ACC112 (cell line): ENCODE measurements around the gene INPP5F.

Experiments
- H2AFZ ChIP-seq: fragments of 200-600 bp; sonication (generic); one replicate; pipeline ENCODE4 v1.6.0; 2017; ENCODE audit warnings: antibody characterized with exemption, low read length; ENCODE audit not compliant: unreplicated experiment
- H3K27ac ChIP-seq: fragments of 200-600 bp; sonication (generic); 2 replicates; pipeline ENCODE4 v1.5.1; 2014; ENCODE audit warnings: low read depth, mild to moderate bottlenecking, antibody characterized with exemption, low read length, moderate library complexity
- H3K27me3 ChIP-seq: fragments of 200-600 bp; sonication (generic); 2 replicates; pipeline ENCODE4 v1.6.1; 2014; ENCODE audit warnings: mild to moderate bottlenecking, antibody characterized with exemption, low read length, moderate library complexity, mixed read lengths; ENCODE audit not compliant: insufficient read depth
- H3K36me3 ChIP-seq: fragments of 200-600 bp; sonication (generic); 2 replicates; pipeline ENCODE4 v1.6.1; 2016; ENCODE audit warnings: mild to moderate bottlenecking, antibody characterized with exemption, low read length, moderate library complexity, mixed read lengths; ENCODE audit not compliant: insufficient read depth
- H3K4me1 ChIP-seq: fragments of 200-600 bp; sonication (generic); one replicate; pipeline ENCODE4 v1.6.1; 2016; ENCODE audit warnings: low read length, mixed read lengths; ENCODE audit not compliant: insufficient read depth, unreplicated experiment, control insufficient read depth
- H3K4me3 ChIP-seq: fragments of 200-600 bp; sonication (generic); 2 replicates; pipeline ENCODE4 v1.5.1; 2014; ENCODE audit warnings: mild to moderate bottlenecking, low read depth, low read length
- H3K79me2 ChIP-seq: fragments of 200-600 bp; sonication (generic); one replicate; pipeline ENCODE4 v1.6.0; 2016; ENCODE audit warnings: low read length; ENCODE audit not compliant: control insufficient read depth, unreplicated experiment, insufficient read depth

The INPP5F gene

GRCh38 chr10:119796039-119796438 is 70.2 kb downstream of the INPP5F start:
- Histone ChIP-seq H3K36me3 (no peaks in the 10 kb centered on the region), H3K27me3 (no peaks in the 10 kb centered on the region), H3K27ac (no peak overlapping the region), H2AFZ (no peak overlapping the region), H3K79me2 (no peaks in the 10 kb centered on the region), H3K4me1 (no peaks in the 10 kb centered on the region), H3K4me3 (no peak overlapping the region)

GRCh38 chr10:119801176-119801575 is 75.3 kb downstream of the INPP5F start:
- no peak overlapping the region for H3K4me3 ChIP-seq
- peaks cover 5% of the 10 kb centered on the region for H3K4me1 ChIP-seq
- H3K79me2 ChIP-seq: no peaks in the 10 kb centered on the region
- H3K36me3 ChIP-seq: peaks cover 4% of the 10 kb centered on the region; the same call in 1 of the 2 replicates
- H3K27me3 ChIP-seq: no peaks in the 10 kb centered on the region
- no peak overlapping the region for H2AFZ ChIP-seq
- no peak overlapping the region for H3K27ac ChIP-seq

GRCh38 chr10:119801998-119802538 is 76.2 kb downstream of the INPP5F start:
- Histone ChIP-seq H2AFZ (no peak overlapping the region), H3K79me2 (no peaks in the 10 kb centered on the region), H3K4me1 (peaks cover 5% of the 10 kb centered on the region), H3K27ac (no peak overlapping the region), H3K36me3 (peaks cover 4% of the 10 kb centered on the region; the same call in 1 of the 2 replicates), H3K27me3 (no peaks in the 10 kb centered on the region), H3K4me3 (no peak overlapping the region)

- peaks cover 4% of the 10 kb centered on the region; the same call in 1 of the 2 replicates for H3K36me3 ChIP-seq
- H3K27ac ChIP-seq: no peak overlapping the region
- no peaks in the 10 kb centered on the region for H3K79me2 ChIP-seq
Measured at GRCh38 chr10:119803264-119803663, 77.4 kb downstream of the INPP5F start.

GRCh38 chr10:119805702-119806230 is 79.9 kb downstream of the INPP5F start:
- Histone ChIP-seq H3K27ac (no peak overlapping the region), H3K79me2 (no peaks in the 10 kb centered on the region), H3K4me1 (peaks cover 5% of the 10 kb centered on the region), H3K27me3 (no peaks in the 10 kb centered on the region), H2AFZ (no peak overlapping the region), H3K4me3 (no peak overlapping the region), H3K36me3 (peaks cover 4% of the 10 kb centered on the region; the same call in 1 of the 2 replicates)

More at GRCh38 chr10:119803264-119803663, 77.4 kb downstream of the INPP5F start:
- Histone ChIP-seq H2AFZ (no peak overlapping the region), H3K4me3 (no peak overlapping the region), H3K4me1 (peaks cover 5% of the 10 kb centered on the region), H3K27me3 (no peaks in the 10 kb centered on the region)

GRCh38 chr10:119806334-119807130 is 80.7 kb downstream of the INPP5F start:
- Histone ChIP-seq H3K36me3 (peaks cover 4% of the 10 kb centered on the region; the same call in 1 of the 2 replicates), H3K27ac (no peak overlapping the region), H3K4me3 (no peak overlapping the region), H3K27me3 (no peaks in the 10 kb centered on the region), H3K4me1 (peaks cover 5% of the 10 kb centered on the region), H3K79me2 (no peaks in the 10 kb centered on the region), H2AFZ (no peak overlapping the region)

DNA sequence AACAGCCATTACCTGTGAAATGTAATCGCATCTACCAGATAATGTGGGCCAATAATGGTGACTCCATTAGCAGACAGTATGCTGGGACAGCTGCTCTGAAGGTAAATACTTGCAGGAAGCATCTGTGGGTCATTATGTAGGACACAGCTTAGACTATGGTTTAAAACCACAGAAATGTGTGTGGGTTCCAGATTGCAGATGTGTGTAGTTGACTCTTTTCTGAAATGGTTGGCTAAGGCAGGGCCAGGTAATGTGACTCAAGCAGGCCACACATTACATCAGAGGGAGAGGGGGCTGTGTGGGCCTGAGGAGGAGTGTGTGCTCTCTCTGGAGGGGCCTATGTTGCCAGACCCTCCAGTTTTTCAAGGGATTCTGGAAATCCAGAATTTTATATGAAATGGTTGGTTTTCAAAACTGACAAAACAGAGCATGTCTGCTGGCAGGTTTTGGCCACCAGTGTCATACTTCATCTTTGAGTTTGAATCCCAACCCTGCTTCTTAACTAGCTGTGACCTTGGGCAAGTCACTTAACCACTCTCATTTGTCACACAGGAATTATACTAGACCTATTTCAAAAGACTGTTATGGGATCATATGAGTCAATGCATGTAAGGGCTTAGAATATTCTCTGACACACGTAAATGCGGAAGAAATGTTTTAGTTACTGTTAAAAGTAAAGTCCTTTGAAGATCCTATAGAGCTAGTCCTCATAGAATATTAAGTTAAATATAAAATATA is 82.3 kb downstream of the INPP5F start:
- Histone ChIP-seq H3K4me3 (no peak overlapping the region), H3K4me1 (peaks cover 4% of the 10 kb centered on the region), H2AFZ (no peak overlapping the region), H3K27me3 (no peaks in the 10 kb centered on the region), H3K79me2 (no peaks in the 10 kb centered on the region), H3K27ac (no peak overlapping the region), H3K36me3 (peaks cover 4% of the 10 kb centered on the region; the same call in 1 of the 2 replicates)

GRCh38 chr10:119811122-119811521 is 85.3 kb downstream of the INPP5F start:
- H3K4me1 ChIP-seq: no peaks in the 10 kb centered on the region
- no peaks in the 10 kb centered on the region for H3K36me3 ChIP-seq
- no peaks in the 10 kb centered on the region for H3K79me2 ChIP-seq
- H2AFZ ChIP-seq: no peak overlapping the region
- no peak overlapping the region for H3K4me3 ChIP-seq
- no peak overlapping the region for H3K27ac ChIP-seq
- H3K27me3 ChIP-seq: no peaks in the 10 kb centered on the region

DNA sequence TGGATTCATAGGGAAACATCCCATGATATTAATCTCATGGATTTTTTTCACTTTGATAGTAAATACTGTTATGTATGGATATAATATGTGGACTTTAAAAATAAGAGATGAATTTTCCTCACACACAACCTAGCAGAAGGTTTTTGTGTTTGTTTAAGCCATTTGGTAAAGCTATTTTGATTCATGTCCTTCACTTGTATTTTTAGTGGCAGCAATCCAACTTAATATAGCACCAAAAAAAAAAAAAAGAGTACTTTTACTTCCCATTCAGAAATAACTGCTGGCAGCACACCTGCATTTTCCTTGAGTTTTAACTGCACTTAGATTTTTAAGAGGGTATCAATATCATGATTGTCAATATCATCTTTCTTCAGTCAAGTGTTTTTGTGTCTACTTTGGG is 86.8 kb downstream of the INPP5F start:
- no peaks in the 10 kb centered on the region for H3K36me3 ChIP-seq
- H3K79me2 ChIP-seq: no peaks in the 10 kb centered on the region
- H3K4me1 ChIP-seq: no peaks in the 10 kb centered on the region
- H3K27me3 ChIP-seq: no peaks in the 10 kb centered on the region
- no peak overlapping the region for H3K4me3 ChIP-seq
- H3K27ac ChIP-seq: no peak overlapping the region
- no peak overlapping the region for H2AFZ ChIP-seq

DNA sequence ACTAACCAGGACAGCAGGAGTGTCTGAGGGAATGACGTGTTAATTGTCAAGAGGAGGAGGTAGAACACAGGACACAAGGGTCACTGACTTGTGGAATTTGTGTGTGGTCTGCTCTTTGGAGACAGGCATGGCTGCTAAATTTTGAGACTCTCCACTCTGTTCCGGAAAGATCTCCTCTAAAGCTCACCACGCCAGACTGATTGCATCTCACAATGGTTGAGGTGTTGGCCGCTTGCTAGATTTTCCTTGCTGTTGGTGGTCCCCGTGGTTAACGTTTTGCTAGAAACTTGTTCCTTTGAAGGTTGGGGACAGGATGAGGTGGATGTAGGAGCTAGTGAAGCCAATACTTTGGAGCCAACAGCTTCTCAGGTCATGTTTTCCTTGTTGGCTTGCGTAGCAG is 89.8 kb downstream of the INPP5F start:
- Histone ChIP-seq H3K79me2 (no peaks in the 10 kb centered on the region), H3K27ac (no peak overlapping the region), H3K4me1 (no peaks in the 10 kb centered on the region), H2AFZ (no peak overlapping the region), H3K4me3 (no peak overlapping the region), H3K36me3 (no peaks in the 10 kb centered on the region), H3K27me3 (no peaks in the 10 kb centered on the region)
